Endothelial cell of umbilical vein (primary cell): ENCODE results near the gene DNAH10. TPM values are rescaled to one million over a fixed set of nuclear protein-coding genes. Genes with fewer than 3 reads are reported as not detected.

ENCODE experiments used
- BruUV-seq: library from RNA; stranded (reverse); fragments of 400-500 nt; replicated peaks from 2 replicates; lab custom pipeline; 2021; lab: Mats Ljungman, UMichigan
- CTCF ChIA-PET: fragments of 300-600, 350-600 bp; sonication (Branson Sonifier 250); formaldehyde crosslinking; loops from one replicate; lab custom pipeline; 2021; ENCODE audit warnings: antibody characterized with exemption, inconsistent platforms; lab: Charles Lee
- POLR2A ChIA-PET: fragments of 300-600, 350-600 bp; sonication (Branson Sonifier 250); formaldehyde crosslinking; loops from one replicate; lab custom pipeline; 2021; ENCODE audit warnings: antibody characterized with exemption, inconsistent platforms; lab: Charles Lee
- DNase-seq: peaks from one replicate; pipeline ENCODE4 v3.0.0-alpha.2; 2011; ENCODE audit warnings: low read depth, low spot score
- FAIRE-seq: peaks from 2 replicates; lab custom pipeline; 2011; peaks lifted over from hg19 to GRCh38; lab: Jason Lieb, UNC
- H2AFZ ChIP-seq: 2 replicates; pipeline ENCODE4 v1.6.0; 2012; ENCODE audit warnings: low read depth, low read length, control low read depth, inconsistent platforms
- H3K27ac ChIP-seq: 2 replicates; pipeline ENCODE4 v1.5.1; 2011; ENCODE audit warnings: low read depth, mild to moderate bottlenecking, control low read depth, low read length, moderate library complexity; ENCODE audit not compliant: insufficient read depth
- H3K27me3 ChIP-seq, 2 experiments: 2 replicates each; pipeline versions ENCODE4 v1.6.0 to v1.6.1; 2011; ENCODE audit warnings: low read length in 2 of 2, mixed read lengths in 1 of 2; ENCODE audit not compliant: control insufficient read depth in 2 of 2, insufficient read depth in 2 of 2
- H3K36me3 ChIP-seq, 2 experiments: 2 replicates in 1 of 2; 3 replicates in 1 of 2; pipeline ENCODE4 v1.5.1; 2011; ENCODE audit warnings: low read length in 2 of 2, mild to moderate bottlenecking in 1 of 2, moderate library complexity in 1 of 2; ENCODE audit not compliant: control insufficient read depth in 2 of 2, insufficient read depth in 2 of 2; ENCODE audit errors: extremely low read depth in 1 of 2
- H3K4me1 ChIP-seq: 3 replicates; pipeline ENCODE4 v1.5.1; 2011; ENCODE audit warnings: mild to moderate bottlenecking, low read length; ENCODE audit not compliant: control insufficient read depth, insufficient read depth; ENCODE audit errors: extremely low read depth
- H3K4me2 ChIP-seq: 2 replicates; pipeline ENCODE4 v1.6.1; 2011; ENCODE audit warnings: low read length, control low read depth, mixed read lengths; ENCODE audit not compliant: insufficient read depth
- H3K4me3 ChIP-seq, 3 experiments: fragments of 200-600 bp in 1 of 3; sonication (generic), shearing (Covaris generic) in 1 of 3; replicated peaks in 1 of 3; 2 replicates each; pipeline ENCODE4 v1.5.1; 2011 to 2016; ENCODE audit warnings: control low read depth in 3 of 3, low read length in 3 of 3, mild to moderate bottlenecking in 2 of 3, inconsistent platforms in 1 of 3, low read depth in 1 of 3, moderate library complexity in 1 of 3; ENCODE audit not compliant: insufficient read depth in 1 of 3
- H3K79me2 ChIP-seq: 2 replicates; pipeline ENCODE4 v1.6.0; 2012; ENCODE audit warnings: low read length, inconsistent platforms; ENCODE audit not compliant: control insufficient read depth, insufficient read depth
- H3K9ac ChIP-seq: replicated peaks from 2 replicates; pipeline ENCODE3; 2011; ENCODE audit warnings: low read length, control low read depth; ENCODE audit not compliant: insufficient read depth; ENCODE audit errors: extremely low read depth
- H3K9me1 ChIP-seq: replicated peaks from 3 replicates; pipeline ENCODE4 v1.6.0; 2011; ENCODE audit warnings: mild to moderate bottlenecking, low read length; ENCODE audit not compliant: control insufficient read depth, insufficient read depth; ENCODE audit errors: extremely low read depth
- H3K9me3 ChIP-seq: replicated peaks from 2 replicates; pipeline ENCODE4 v1.5.1; 2012; ENCODE audit warnings: low read length, inconsistent platforms; ENCODE audit not compliant: control insufficient read depth, insufficient read depth
- H4K20me1 ChIP-seq: replicated peaks from 2 replicates; pipeline ENCODE3; 2011; ENCODE audit warnings: mild to moderate bottlenecking, low read length; ENCODE audit not compliant: control insufficient read depth, insufficient read depth; ENCODE audit errors: extremely low read depth
- CTCF ChIP-seq, 2 donors: IDR thresholded peaks; 1 replicate in 1 of 2; 2 replicates in 1 of 2; pipeline ENCODE4 v1.5.1; 2011; ENCODE audit warnings: low read length in 2 of 2, mild to moderate bottlenecking in 2 of 2, moderate library complexity in 2 of 2, control low read depth in 1 of 2, inconsistent platforms in 1 of 2, low read depth in 1 of 2; ENCODE audit not compliant: insufficient read depth in 1 of 2; ENCODE audit errors: extremely low read depth in 1 of 2
- EZH2 ChIP-seq: IDR thresholded peaks from 2 replicates; pipeline ENCODE4 v1.6.1; 2012; ENCODE audit warnings: borderline replicate concordance, low read depth, mild to moderate bottlenecking, moderate library complexity, low read length, inconsistent platforms; ENCODE audit not compliant: severe bottlenecking
- FOS ChIP-seq: IDR thresholded peaks from 2 replicates; pipeline ENCODE4 v1.6.1; 2011; ENCODE audit warnings: mild to moderate bottlenecking, low read length, moderate library complexity, borderline replicate concordance; ENCODE audit not compliant: insufficient read depth
- GATA2 ChIP-seq: IDR thresholded peaks from 2 replicates; pipeline ENCODE4 v1.7.0; 2011; ENCODE audit warnings: low read depth, mild to moderate bottlenecking, moderate library complexity, mixed read lengths, low read length; ENCODE audit not compliant: insufficient read length, insufficient read depth
- JUN ChIP-seq: IDR thresholded peaks from 2 replicates; pipeline ENCODE4 v1.6.1; 2011; ENCODE audit warnings: borderline replicate concordance, low read depth; ENCODE audit not compliant: insufficient read length, insufficient read depth
- MAX ChIP-seq: IDR thresholded peaks from 2 replicates; pipeline ENCODE4 v1.6.1; 2011; ENCODE audit not compliant: insufficient read depth, insufficient read length
- MYC ChIP-seq: IDR thresholded peaks from one replicate; pipeline ENCODE4 v1.6.1; 2011; ENCODE audit warnings: mild to moderate bottlenecking, low read depth, low read length
- POLR2A ChIP-seq: IDR thresholded peaks from 2 replicates; pipeline ENCODE4 v1.6.1; 2012; ENCODE audit warnings: low read depth, mild to moderate bottlenecking, control low read depth, low read length
- POLR2AphosphoS5 ChIP-seq: IDR thresholded peaks from 2 replicates; pipeline ENCODE4 v1.6.1; 2012; ENCODE audit warnings: low read depth, mild to moderate bottlenecking, control low read depth, low read length, moderate library complexity; ENCODE audit not compliant: insufficient read depth
- dilution Hi-C: fragments of 300-500 bp; cut with MboI; formaldehyde crosslinking; loops from one replicate; pipeline ENCODE4 v1.15.0; 2019; ENCODE audit warnings: low sequenced_read_pairs; ENCODE audit not compliant: extremely low pct_ligation_motif_present
- intact Hi-C: fragments of 100-400 bp; cut with micrococcal nuclease; formaldehyde crosslinking; loops from one replicate; pipeline ENCODE4 v1.10.0; 2022
- polyA plus RNA-seq, 4 experiments: library from polyadenylated mRNA; depleted of rRNA in 3 of 4; stranded (reverse) in 3 of 4; unstranded in 1 of 4; fragments of >200 nt; gene quantifications; 2 replicates each; pipeline versions ENCODE4 v1.2.1 to v1.2.3, GENCODE V29; 2011 to 2012; ENCODE audit warnings: missing spikeins in 1 of 4
- total RNA-seq: library from RNA; stranded (reverse); gene quantifications from 2 replicates; pipeline ENCODE4 v1.2.3, GENCODE V29; 2021

DNAH10 gene
- total and polyA plus RNA-seq, 2 donors (not counting 3 experiments of a cell fraction or from before 2014, with no cell fraction given), result 0.04 to 0.31 TPM

- no peaks in the 10 kb centered on the region for H3K9me1 ChIP-seq
- no peak overlapping the region for H3K4me3 ChIP-seq
- no peaks in the 10 kb centered on the region for H3K4me1 ChIP-seq
- H3K4me2 ChIP-seq, result no peak overlapping the region
- H3K27me3 ChIP-seq, result peaks cover 5 to 14% of the 10 kb centered on the region in 2 experiments
- no peaks in the 10 kb centered on the region for H4K20me1 ChIP-seq
- H3K9me3 ChIP-seq, result no peaks in the 10 kb centered on the region
- intact Hi-C loops (no loop called here), dilution Hi-C loops (no loop called here)
- POLR2A ChIA-PET, result no interaction called here
- no peaks in the 10 kb centered on the region for H3K79me2 ChIP-seq
- H3K27ac ChIP-seq, result no peak overlapping the region
- H3K36me3 ChIP-seq, result no peaks in the 10 kb centered on the region
- TF ChIP-seq MYC, result no peak
- no peak overlapping the region for H3K9ac ChIP-seq
- no TSS peak for BruUV-seq
- FAIRE-seq, result no peak
- CTCF ChIA-PET, result no interaction called here
- DNase-seq, result no peak
- no peak overlapping the region for H2AFZ ChIP-seq
Measured at GRCh38 chr12:123861392-123861791, 99.3 kb downstream of the DNAH10 start.

- DNase-seq (no peak), FAIRE-seq (no peak)
- Histone ChIP-seq H3K9me3 (no peaks in the 10 kb centered on the region), H3K27me3 (peaks cover 8 to 13% of the 10 kb centered on the region in 2 experiments), H3K27ac (no peak overlapping the region), H3K4me2 (no peak overlapping the region), H3K9ac (no peak overlapping the region), H3K4me1 (no peaks in the 10 kb centered on the region), H2AFZ (no peak overlapping the region), H3K79me2 (no peaks in the 10 kb centered on the region), H4K20me1 (no peaks in the 10 kb centered on the region), H3K9me1 (no peaks in the 10 kb centered on the region), H3K4me3 (no peak overlapping the region), H3K36me3 (no peaks in the 10 kb centered on the region)
- BruUV-seq, result no TSS peak
- ChIA-PET POLR2A (no interaction called here), CTCF (no interaction called here)
- no peak for TF ChIP-seq MAX
- TF ChIP-seq GATA2, result no peak
- no peak for TF ChIP-seq POLR2AphosphoS5
- no peak for TF ChIP-seq CTCF (IDR thresholded peaks at IDR 0.05; ENCODE audit: extremely low read depth in 1 of 2, insufficient read depth in 1 of 2, low read depth in 1 of 2, low read length in 2 of 2)
- no peak for TF ChIP-seq JUN
- TF ChIP-seq FOS, result no peak
- TF ChIP-seq EZH2, result no peak
- no peak for TF ChIP-seq MYC
- TF ChIP-seq POLR2A, result no peak
- intact Hi-C loops, result no loop called here
- dilution Hi-C loops, result no loop called here
Measured at GRCh38 chr12:123867141-123867540, 105.0 kb downstream of the DNAH10 start.
